HG03521 (cell line): ENCODE measurements around the gene ZNF564.
"Not testable (repeated sequence)": the region's sequence is repeated elsewhere in the genome, so short reads cannot be mapped to it uniquely, and the experiment has no call there.

Experiments
- ATAC-seq: cut with Tn5 transposase; IDR thresholded peaks from one replicate; pipeline ENCODE4 v1.9.1; 2021; ENCODE audit warnings: mild to moderate bottlenecking, moderate library complexity; ENCODE audit not compliant: unreplicated experiment

Gene ZNF564

GRCh38 chr19:12551060-12551832, at the start of gene ZNF564:
Gene ZNF564, minus strand, starts transcription at chr19:12551482. Its CDS starts 150 bp downstream, at chr19:12551332.
- ATAC-seq, result peak; percentile 98

DNA sequence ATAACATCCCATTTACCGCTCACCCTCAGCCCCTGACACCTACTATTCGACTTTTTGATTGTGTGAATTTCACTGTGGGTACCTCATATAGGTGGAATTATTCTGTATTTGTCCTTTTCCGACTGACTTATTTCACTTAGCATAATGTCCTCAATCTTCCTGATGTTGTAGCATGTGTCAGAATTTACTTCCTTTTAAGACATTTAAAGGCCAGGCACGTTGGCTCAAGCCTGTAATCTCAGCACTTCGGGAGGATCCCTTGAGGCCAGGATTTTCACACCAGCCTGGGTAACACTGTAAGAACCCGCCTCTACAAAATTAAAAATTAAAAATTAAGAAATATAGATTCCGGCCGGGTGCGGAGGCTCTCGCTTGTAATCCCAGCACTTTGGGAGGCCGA, 46.3 kb upstream of the ZNF564 start:
- ATAC-seq, result no peak

GRCh38 chr19:12596927-12597548, 45.8 kb upstream of the ZNF564 start:
- no peak for ATAC-seq

- ATAC-seq, result no peak
These were observed 45.2 kb upstream of the ZNF564 start for GRCh38 chr19:12596485-12596884.

GRCh38 chr19:12581100-12581499, 29.8 kb upstream of the ZNF564 start:
- no peak for ATAC-seq

DNA sequence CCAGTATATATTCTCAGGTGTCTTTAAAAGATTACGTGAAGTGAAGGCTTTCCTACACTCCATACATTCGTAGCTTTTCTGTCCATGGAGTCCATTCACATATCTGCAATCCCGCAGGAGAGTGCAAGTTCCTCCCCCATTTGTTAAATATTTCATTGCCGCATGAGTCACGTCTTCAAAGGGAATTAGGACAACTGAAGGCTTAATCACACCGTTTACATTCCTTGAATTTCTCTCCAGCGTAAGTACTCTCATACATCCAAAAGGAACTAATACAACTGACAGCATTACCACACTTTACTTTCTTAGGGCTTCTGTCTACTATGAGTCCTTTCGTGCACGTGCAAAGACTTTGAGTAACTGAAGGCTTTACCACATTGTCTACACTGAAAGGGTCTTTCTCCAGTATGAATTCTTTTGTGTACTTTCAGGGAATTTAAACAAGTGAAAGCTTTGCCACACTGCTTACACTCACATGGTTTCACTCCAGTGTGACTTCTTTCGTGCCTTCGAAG, 29.0 kb upstream of the ZNF564 start:
- ATAC-seq, result no peak

GRCh38 chr19:12578641-12579040, 27.4 kb upstream of the ZNF564 start:
- no peak for ATAC-seq

DNA sequence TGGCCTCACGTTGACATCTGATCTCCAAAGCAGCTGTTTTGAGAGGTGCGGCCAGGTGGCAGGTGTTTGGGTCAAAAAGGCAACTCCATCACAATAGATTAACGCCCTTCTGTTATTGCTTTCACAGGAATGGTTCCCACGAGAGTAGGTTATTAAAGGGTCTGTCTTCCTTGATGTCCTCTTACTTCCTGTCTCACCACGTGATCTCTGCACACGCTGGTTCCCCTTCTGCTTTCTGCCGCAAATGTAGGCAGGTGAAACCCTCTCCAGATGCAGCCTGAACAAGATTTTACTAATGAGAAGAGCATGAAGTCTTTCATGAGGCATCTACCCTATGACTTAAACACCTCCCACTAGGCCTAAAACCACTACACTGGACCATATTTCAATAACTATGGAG, 22.8 kb upstream of the ZNF564 start:
- no peak for ATAC-seq

GRCh38 chr19:12567951-12568350, 16.7 kb upstream of the ZNF564 start:
- no peak for ATAC-seq

- not testable (repeated sequence) for ATAC-seq
These were observed 15.1 kb upstream of the ZNF564 start for GRCh38 chr19:12566380-12566779.

DNA sequence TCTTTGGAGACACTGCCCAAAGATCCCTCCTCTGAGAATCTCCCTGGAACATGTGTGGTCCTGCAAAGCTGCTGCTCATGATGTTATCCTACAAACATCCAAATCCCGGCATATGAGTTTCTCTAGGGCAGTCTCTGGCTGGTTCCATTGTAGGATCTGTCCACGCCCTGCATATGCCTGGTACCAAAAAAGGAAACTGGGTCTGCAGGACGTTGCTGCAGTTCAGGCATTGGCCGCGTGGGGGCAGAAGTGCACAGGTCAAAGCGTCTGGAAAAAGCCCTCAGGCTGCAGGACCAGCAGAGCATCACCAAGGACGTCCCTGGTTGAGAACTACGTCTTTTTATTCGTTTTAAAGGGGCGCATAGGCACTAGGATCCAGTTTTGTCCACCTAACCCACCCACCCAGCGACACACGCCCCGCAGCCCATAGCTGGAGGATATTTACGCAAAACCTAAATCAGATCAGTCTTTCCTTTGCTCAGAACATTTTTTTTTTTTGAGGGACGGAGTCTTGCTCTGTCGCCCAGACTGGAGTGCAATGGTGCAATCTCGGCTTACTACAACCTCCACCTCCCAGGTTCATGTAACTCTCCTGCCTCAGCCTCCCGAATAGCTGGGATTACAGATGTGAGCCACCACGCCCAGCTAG, 12.9 kb upstream of the ZNF564 start:
- no peak for ATAC-seq

DNA sequence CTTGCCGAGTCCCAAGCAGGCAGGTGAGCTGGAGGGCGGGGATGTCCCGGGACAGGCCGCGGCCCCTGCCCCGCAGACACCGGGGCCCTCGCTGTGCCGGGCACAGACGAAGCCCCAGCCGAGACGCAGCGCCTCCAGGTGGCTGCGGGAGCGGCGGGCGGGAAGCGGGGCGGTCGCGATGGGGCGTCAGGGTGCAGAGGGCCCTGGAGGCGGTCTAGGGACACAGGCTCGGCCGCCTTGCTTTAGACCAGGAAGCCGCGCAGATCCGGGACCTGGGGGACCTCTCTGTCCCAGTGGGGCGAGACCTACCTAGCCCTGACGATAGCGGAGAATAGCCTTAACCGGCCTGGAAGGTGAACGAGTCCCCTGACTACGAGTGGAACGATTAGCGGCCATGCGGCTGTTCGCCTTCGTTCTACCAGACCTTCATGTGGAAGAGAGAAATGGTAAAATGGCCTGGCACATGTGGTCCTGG, 4.2 kb upstream of the ZNF564 start:
- no peak for ATAC-seq

GRCh38 chr19:12546903-12547302, 4.4 kb downstream of the ZNF564 start:
- no peak for ATAC-seq

DNA sequence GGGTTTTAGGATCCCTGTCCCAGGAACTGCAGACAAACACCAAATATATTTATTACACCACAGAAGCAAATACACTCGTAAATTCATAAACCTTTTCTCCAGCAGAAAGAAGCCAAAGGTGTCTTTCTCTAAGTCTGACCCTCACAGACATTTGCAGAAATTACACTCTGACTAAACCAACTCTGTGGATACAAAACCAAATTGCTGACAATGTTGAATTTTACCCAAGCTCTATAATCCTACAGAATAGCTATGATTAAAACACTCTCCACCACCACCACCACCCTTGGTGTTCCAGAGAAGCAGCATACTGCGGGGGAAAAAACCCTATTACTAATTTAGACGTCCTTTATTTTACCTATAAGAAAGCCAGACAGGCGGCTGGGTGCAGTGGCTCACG, 5.2 kb downstream of the ZNF564 start:
- ATAC-seq, result no peak

GRCh38 chr19:12545267-12545666, 6.0 kb downstream of the ZNF564 start:
- ATAC-seq, result no peak

GRCh38 chr19:12544401-12544876, 6.8 kb downstream of the ZNF564 start:
- no peak for ATAC-seq

DNA sequence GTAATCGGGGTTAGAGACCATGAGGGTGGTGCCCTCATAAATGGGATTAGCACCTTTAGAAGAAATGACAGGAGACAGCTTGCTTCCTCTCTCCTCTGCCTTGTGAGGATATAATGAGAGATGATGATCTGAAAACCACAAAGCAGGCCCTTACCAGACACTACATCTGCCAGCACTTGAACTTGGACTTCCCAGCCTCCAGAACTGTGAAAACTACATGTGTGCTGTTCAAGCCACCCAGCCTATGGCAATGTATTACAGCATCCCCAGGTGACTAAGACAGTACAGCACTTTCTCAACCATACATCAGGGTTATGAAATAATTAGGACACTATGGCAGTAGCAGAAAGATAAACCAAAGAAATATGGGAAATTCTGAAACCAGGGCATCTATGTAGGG, 7.4 kb downstream of the ZNF564 start:
- ATAC-seq, result no peak

DNA sequence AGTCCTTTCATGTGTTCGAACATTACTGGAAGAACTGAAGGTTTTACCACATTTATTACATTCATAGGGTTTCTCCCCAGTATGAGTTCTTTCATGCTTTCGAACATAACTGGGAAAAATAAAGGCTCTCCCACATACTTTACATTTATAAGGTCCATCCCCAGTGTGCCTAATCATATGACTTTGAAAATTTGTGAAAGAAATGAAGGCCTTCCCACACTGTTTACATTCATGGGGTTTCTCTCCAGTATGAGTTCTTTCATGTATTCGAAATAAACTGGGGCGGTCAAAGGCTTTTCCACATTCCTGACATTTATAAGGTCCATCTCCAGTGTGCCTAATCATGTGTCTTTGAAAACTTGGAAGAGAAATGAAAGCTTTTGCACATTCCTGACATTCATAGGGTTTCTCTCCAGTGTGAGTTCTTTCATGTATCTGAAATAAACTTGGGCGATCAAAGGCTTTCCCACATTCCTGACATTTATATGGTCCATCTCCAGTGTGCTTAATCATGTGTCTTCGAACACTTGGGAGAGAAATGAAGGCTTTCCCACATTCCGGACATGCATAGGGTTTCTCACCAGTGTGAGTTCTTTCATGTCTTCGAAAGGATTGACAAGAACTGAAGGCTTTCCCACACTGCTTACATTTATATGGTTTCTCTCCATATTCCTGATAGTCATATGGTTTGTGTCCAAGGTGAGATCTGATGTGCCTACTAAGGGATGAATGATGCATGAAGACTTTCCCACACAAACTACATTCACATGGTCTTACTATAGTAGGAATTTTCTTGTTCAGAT, 24.0 kb downstream of the ZNF564 start:
- ATAC-seq, result no peak

DNA sequence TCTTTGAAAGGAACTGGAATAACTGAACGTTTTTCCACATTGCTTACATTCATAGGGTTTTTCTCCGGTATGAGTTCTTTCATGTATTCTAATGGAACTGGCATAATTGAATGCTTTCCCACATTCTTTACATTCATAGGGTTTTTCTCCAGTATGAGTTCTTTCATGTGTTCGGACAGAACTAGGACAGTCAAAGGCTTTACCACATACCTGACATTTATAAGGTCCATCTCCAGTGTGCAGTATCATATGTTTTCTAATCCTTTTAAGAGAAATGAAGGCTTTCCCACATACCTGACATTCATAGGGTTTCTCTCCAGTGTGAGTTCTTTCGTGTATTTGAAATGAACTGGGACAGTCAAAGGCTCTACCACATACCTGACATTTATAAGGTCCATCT, 24.7 kb downstream of the ZNF564 start:
- ATAC-seq, result no peak

DNA sequence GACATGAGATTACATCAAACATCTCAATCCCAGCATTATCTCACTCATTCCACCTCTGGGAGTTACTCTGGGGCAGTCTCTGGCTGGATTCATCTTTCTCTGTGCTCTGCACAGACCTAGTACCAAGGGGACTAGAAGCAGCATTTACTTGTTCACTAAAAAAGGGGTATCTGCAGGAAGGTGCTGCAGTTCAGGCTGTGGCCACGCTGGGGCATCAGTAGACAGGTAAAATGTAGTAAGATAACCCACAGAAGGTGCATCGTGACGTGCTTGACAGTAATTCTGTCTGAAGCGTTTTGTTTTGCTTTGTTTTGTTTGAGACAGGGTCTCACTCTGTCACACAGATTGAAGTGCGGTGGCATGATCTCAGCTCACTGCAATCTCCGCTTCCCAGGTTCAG, 29.3 kb downstream of the ZNF564 start:
- no peak for ATAC-seq
